Subcutaneous adipose tissue (tissue), 4 donors: ENCODE results near the gene CARS2. TPM values are rescaled to one million over a fixed set of nuclear protein-coding genes. Genes with fewer than 3 reads are reported as not detected.

Experiments
- CTCF ChIP-seq: fragments of 450-650 bp; IDR thresholded peaks from one replicate; pipeline ENCODE4 v1.5.1; 2016; ENCODE audit warnings: low read depth, mild to moderate bottlenecking, control low read depth, antibody characterized with exemption, moderate library complexity
- total RNA-seq, 4 donors: library from RNA; depleted of rRNA; stranded (reverse); fragments of >200 nt; gene quantifications; one replicate each; pipeline ENCODE4 v1.1.0, GENCODE V29; 2016

CARS2 gene
- total RNA-seq, 4 donors from 2014 or later: 36.5 to 366 (median 102) TPM

- TF ChIP-seq CTCF: no peak
Measured at GRCh38 chr13:110641055-110642015, 64.6 kb downstream of the CARS2 start.

- TF ChIP-seq CTCF: no peak
Measured at GRCh38 chr13:110640591-110641029, 65.3 kb downstream of the CARS2 start.

- TF ChIP-seq CTCF: no peak
Measured at GRCh38 chr13:110639935-110640334, 66.0 kb downstream of the CARS2 start.

GRCh38 chr13:110638814-110639806 is 66.8 kb downstream of the CARS2 start:
- TF ChIP-seq CTCF: no peak

- TF ChIP-seq CTCF: no peak
Measured at GRCh38 chr13:110638257-110638656, 67.7 kb downstream of the CARS2 start.

- no peak for TF ChIP-seq CTCF
Measured at GRCh38 chr13:110637747-110638146, 68.2 kb downstream of the CARS2 start.
